C4-2B (cell line): Measurements from ENCODE around the gene LRRC26.

Source experiments
- CTCF ChIP-seq: fragments of 450-650 bp; conservative IDR thresholded peaks from 2 replicates; pipeline ENCODE4 v1.5.1; 2017; ENCODE audit warnings: mild to moderate bottlenecking
- ZFX ChIP-seq: fragments of 450-650 bp; IDR thresholded peaks from 2 replicates; pipeline ENCODE4 v1.6.1; 2017

DNA sequence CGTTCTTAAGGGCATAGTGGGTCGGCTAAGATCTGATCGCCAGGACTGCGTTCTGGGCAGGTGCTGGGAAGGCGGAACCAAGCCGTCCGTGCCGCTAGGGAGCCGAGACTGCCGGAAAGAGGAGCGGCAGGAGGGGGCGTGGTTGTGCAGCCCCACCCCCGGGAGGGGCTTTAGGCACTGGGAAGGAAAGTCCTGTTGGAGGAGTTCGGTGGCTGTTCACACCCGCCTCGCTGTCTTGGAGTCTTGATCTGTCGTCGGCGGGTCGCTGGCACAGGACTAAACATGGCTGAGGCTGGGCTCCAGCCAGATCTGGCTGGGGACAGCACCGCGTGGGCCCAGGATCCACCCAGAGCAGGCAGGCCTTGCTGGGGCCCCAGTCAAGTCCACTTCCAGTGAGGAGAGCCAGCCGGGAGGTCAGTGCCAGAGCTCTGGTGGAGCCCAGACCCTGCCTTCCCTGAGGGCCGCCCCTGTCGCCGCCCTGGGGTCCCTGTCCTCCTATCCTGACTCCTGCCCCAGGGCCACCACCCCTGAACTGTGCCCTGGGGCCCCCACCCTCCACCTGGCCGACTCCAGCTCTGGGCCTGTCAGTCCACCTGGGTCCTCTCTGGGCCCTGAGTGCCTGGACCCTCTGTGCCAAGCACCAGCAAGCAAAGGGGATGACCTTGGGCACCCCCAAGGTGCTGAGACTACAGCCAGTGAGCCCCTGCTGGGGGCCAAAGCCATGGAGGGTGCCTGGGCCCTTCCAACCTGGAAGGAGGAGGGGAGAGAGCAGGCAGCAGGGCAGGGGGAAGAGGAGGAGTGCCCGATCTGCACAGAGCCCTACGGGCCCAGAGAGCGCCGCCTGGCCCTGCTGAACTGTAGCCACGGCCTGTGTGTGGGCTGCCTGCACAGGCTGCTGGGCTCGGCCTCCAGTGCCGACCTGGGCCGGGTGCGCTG lies 47.7 kb upstream of the LRRC26 start:
- TF ChIP-seq CTCF (no peak; the same call in 1 of the 2 replicates), ZFX (no peak; the same call in 1 of the 2 replicates)
